CD4-positive, alpha-beta T cell treated with Interleukin-1 beta for 1 hour (primary cell): ENCODE results near the gene EYS.

Experiments
- DNase-seq, 2 donors: peaks; one replicate each; pipeline ENCODE4 v3.0.0-alpha.2; 2020 to 2022

Gene EYS

DNA sequence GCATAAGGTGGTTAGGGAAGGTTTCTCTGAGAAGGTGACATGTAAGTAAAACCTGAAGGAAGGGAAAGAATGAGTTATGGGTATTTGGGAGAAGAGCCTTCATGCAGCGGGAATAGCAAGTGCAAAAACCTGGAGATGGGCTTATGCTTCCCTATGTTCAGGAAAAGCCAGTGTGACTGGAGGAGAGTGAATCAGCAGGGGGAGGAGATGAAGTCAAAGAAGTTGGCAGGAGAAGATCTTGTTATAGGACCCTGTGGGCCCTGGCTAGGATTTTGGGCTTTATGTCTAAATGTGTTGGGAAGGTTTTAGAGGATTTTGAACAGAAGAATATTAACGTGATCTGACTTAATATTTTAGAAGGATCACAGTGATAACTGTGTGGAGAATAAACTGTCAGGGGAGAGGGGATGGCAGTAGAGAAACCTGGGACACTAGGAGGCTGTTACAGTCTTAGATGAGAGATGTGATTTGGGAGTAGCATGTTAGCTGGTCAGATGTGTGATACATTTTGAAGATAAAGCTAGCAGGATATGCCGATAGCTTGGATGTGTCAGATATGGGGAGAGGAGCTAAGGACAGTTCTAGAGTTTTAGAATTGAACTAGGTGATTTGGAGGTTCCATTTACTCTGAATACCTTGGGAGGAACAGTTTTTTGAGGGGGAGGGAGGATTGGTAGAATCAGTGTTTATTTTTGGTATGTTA is 2030.5 kb downstream of the EYS start:
- DNase-seq = no peak

DNA sequence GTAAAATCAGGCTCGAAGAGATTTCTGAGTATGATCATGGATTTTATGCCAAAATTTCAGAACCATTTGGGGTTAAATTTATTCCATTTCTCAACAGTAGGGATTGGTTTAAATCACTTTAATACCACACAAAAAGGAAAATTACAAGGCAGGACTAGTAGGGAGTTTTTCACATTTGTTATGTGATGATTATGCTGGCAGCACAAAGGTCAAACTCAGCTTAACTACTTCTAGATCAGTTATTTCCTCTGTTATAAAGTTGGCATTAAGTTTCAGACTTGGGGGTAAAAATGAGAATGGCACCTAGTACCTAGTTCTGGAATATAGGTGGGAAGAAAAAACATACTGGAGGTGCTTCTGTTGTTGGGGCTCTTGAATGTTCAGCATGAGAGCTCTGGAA is 2031.9 kb downstream of the EYS start:
- DNase-seq = no peak

DNA sequence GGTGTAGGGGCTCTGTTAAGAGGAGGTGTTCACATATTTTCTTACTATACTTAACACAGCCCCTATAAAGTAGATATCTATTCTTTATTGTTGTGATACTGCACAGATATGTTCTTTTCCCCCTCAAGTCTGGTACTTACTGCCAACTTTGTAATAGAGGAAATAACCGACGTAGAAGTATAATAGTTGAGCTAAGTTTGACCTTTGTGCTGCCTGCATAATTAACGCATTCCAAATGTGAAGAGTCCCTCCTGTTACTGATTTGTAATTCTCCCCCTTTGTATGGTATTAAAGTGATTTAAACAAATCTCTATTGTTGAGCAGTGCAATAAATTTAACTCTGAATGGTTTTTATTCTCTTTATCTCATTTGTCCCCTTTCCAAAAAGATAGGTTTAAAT is 2032.4 kb downstream of the EYS start:
- no peak for DNase-seq

DNA sequence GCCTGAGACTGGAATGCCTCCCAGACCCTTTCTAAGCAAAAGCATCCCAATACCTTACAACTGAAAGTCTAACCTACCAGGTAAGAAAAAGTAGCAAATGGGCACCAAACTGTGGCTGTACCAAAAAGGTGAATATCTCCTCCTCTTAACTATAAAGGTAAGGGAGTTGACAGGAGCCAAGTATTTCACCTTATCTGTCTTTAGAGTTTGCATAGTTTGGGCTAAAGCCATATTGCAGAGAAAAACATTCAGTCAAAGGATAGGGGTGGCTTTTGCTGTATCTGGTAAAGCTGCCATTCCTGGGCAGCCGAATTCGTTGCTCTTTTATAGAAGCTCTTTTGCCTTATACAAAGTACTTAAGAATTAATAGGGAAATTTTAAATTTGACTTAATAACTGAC is 2033.3 kb downstream of the EYS start:
- DNase-seq = no peak

DNA sequence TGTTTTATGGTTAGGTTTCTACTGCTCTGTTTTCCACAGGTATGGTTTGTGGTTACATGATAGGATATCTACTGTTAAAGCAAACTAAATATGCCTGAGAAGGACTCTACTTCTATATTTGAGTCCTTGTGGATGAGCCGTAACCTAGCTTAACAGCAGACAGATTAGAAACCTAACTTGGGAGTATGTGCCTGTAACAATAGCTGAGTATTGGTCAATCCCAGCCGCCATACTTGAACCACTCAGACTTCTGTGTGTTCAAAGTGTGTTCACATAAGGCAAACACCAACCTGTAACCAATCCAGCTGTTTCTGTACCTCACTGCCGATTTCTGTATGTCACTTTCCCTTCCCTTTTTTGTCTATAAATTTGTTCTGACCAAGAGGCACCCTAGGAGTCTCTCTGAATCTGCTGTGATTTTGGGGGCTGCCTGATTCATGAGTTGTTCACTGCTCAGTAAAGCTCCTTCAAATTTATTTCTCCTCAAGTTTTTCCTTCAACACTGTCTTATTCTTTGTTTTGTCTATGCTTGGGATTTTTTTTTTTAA is 2034.4 kb downstream of the EYS start:
- DNase-seq = no peak

DNA sequence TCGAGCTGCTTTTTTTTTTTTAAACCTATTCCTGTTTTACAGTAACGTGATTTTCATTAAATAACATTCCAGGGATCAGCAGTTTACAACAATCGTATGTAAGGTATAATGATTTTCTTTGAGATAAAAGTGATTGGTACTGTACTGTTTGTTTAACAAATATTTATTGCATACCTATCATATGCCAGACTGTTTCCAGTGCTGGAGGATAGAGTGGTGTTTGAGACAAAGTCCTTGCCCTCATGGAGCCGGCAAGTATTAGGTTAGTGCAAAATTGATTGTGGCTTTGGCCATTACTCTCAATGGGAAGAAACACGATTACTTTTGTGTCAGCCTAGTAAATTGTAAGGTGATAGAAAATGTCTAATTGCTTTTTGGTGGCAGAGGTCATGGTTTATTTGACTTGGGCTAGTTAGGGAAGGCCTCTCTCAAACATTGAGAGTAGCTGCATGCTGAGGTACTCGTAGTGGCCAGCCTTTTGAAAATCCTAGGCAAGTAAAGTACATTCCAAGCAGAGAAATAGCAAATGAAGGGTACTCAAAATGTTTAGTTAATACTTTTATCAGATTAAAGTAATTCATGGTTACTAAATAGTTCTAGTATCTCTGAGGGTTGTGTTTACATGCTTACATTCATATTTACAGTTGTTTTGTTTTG is 2035.8 kb downstream of the EYS start:
- DNase-seq = no peak
